Ascending aorta (tissue), 2 donors: ENCODE data around the gene ADGRB3. TPM values are rescaled to one million over a fixed set of nuclear protein-coding genes. Genes with fewer than 3 reads are reported as not detected.
"Not testable (repeated sequence)": the region's sequence is repeated elsewhere in the genome, so short reads cannot be mapped to it uniquely, and the experiment has no call there.

ENCODE experiments used
- DNase-seq, 2 donors: peaks; one replicate each; pipeline ENCODE4 v3.0.0-alpha.2; 2019; ENCODE audit warnings: low spot score in 2 of 2
- H3K27ac ChIP-seq, 2 donors: fragments of 200-600 bp; sonication (generic); one replicate each; pipeline ENCODE4 v1.5.1; 2016 to 2017; ENCODE audit warnings: mild to moderate bottlenecking in 1 of 2
- H3K27me3 ChIP-seq: fragments of 200-600 bp; sonication (generic); one replicate; pipeline ENCODE4 v1.5.1; 2017
- H3K36me3 ChIP-seq, 2 donors: fragments of 200-600 bp; sonication (generic); one replicate each; pipeline ENCODE4 v1.5.1; 2016
- H3K4me1 ChIP-seq, 2 donors: fragments of 200-600 bp; sonication (generic); one replicate each; pipeline ENCODE4 v1.5.1; 2016 to 2017; ENCODE audit warnings: mild to moderate bottlenecking in 1 of 2
- H3K4me3 ChIP-seq, 2 donors: fragments of 200-600 bp; sonication (generic); one replicate each; pipeline ENCODE4 v1.5.1; 2016 to 2017; ENCODE audit warnings: mild to moderate bottlenecking in 1 of 2
- H3K9me3 ChIP-seq, 2 donors: fragments of 200-600 bp; sonication (generic); one replicate each; pipeline ENCODE4 v1.5.1; 2016
- CTCF ChIP-seq, 3 experiments: fragments of 200-600 bp in 2 of 3; fragments of 450-650 bp in 1 of 3; sonication (generic) in 2 of 3; IDR thresholded peaks; one replicate each; pipeline ENCODE4 v1.5.1; 2016 to 2019; ENCODE audit warnings: antibody characterized with exemption in 3 of 3, mild to moderate bottlenecking in 1 of 3, moderate library complexity in 1 of 3
- intact Hi-C: fragments of 100-400 bp; cut with DNase I; formaldehyde crosslinking; loops from one replicate; pipeline ENCODE4 v1.15.1; 2023
- total RNA-seq: library from RNA; depleted of rRNA; stranded (reverse); fragments of >200 nt; gene quantifications from one replicate; pipeline ENCODE4 v1.1.0, GENCODE V29; 2016

ADGRB3 gene
- total RNA-seq, 1 donor from 2014 or later: 4.4 TPM

- H3K27me3 ChIP-seq: no peaks in the 10 kb centered on the region
- H3K4me1 ChIP-seq: no peaks in the 10 kb centered on the region
- no peak overlapping the region for H3K4me3 ChIP-seq
- no peak overlapping the region for H3K27ac ChIP-seq
- no peaks in the 10 kb centered on the region for H3K9me3 ChIP-seq
- TF ChIP-seq CTCF (IDR thresholded peaks at IDR 0.05): no peak
- no peak for DNase-seq
- intact Hi-C loops: no loop called here
- H3K36me3 ChIP-seq: no peaks in the 10 kb centered on the region
Measured at GRCh38 chr6:68746376-68746775, 111.3 kb downstream of the ADGRB3 start.

GRCh38 chr6:68747110-68747790, 112.2 kb downstream of the ADGRB3 start:
- Histone ChIP-seq H3K4me3 (no peak overlapping the region), H3K27ac (no peak overlapping the region), H3K9me3 (no peaks in the 10 kb centered on the region), H3K36me3 (no peaks in the 10 kb centered on the region), H3K4me1 (no peaks in the 10 kb centered on the region), H3K27me3 (no peaks in the 10 kb centered on the region)
- TF ChIP-seq CTCF (IDR thresholded peaks at IDR 0.05): no peak
- no peak for DNase-seq
- intact Hi-C loops: no loop called here

GRCh38 chr6:68747832-68748231, 112.8 kb downstream of the ADGRB3 start:
- H3K4me1 ChIP-seq, intact Hi-C loops, DNase-seq, H3K27me3 ChIP-seq, H3K4me3 ChIP-seq, H3K27ac ChIP-seq, H3K36me3 ChIP-seq, H3K9me3 ChIP-seq: not testable (repeated sequence)

GRCh38 chr6:68754681-68755213, 119.7 kb downstream of the ADGRB3 start:
- Histone ChIP-seq H3K4me3 (no peak overlapping the region), H3K4me1 (no peaks in the 10 kb centered on the region), H3K9me3 (no peaks in the 10 kb centered on the region), H3K27me3 (no peaks in the 10 kb centered on the region), H3K36me3 (no peaks in the 10 kb centered on the region), H3K27ac (no peak overlapping the region)
- no peak for DNase-seq
- TF ChIP-seq CTCF (IDR thresholded peaks at IDR 0.05): no peak
- intact Hi-C loops: no loop called here

- Histone ChIP-seq H3K36me3 (no peaks in the 10 kb centered on the region), H3K9me3 (no peaks in the 10 kb centered on the region), H3K4me3 (no peak overlapping the region), H3K27me3 (no peaks in the 10 kb centered on the region), H3K4me1 (no peaks in the 10 kb centered on the region), H3K27ac (no peak overlapping the region)
- DNase-seq: no peak
- no peak for TF ChIP-seq CTCF (IDR thresholded peaks at IDR 0.05)
- intact Hi-C loops: no loop called here
Measured at GRCh38 chr6:68756454-68757375, 121.6 kb downstream of the ADGRB3 start.

- no peaks in the 10 kb centered on the region for H3K4me1 ChIP-seq
- no peaks in the 10 kb centered on the region for H3K27me3 ChIP-seq
- no peak for DNase-seq
- H3K27ac ChIP-seq: no peak overlapping the region
- intact Hi-C loops: no loop called here
- H3K9me3 ChIP-seq: no peaks in the 10 kb centered on the region
- no peaks in the 10 kb centered on the region for H3K36me3 ChIP-seq
- TF ChIP-seq CTCF (IDR thresholded peaks at IDR 0.05): no peak
- H3K4me3 ChIP-seq: no peak overlapping the region
Measured at GRCh38 chr6:68757821-68758220, 122.7 kb downstream of the ADGRB3 start.
